HG03039 (cell line): Measurements from ENCODE around the gene PAPLN.

Experiments
- ATAC-seq: cut with Tn5 transposase; IDR thresholded peaks from one replicate; pipeline ENCODE4 v1.9.1; 2021; ENCODE audit warnings: mild to moderate bottlenecking, moderate library complexity; ENCODE audit not compliant: unreplicated experiment

Gene PAPLN

DNA sequence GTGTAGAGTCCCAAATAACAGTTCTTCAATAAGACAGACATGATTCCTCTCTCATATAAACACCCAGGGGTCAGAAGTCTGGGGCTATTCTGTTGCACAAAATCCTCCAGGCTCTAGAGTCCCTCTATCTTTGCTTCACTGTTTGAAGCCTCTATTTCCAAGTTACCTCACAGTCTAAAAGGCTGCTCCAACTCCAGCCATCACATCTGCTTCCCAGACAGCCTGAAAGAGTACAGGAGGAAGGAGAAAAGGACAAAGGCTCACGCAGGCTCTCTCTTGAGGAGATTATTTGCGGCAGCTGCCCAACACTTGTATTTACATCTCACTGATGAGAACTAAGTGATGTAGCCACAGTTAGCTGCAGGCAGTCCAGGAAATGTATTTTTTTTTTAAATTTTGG lies 6.4 kb downstream of the PAPLN start:
- ATAC-seq, result no peak

DNA sequence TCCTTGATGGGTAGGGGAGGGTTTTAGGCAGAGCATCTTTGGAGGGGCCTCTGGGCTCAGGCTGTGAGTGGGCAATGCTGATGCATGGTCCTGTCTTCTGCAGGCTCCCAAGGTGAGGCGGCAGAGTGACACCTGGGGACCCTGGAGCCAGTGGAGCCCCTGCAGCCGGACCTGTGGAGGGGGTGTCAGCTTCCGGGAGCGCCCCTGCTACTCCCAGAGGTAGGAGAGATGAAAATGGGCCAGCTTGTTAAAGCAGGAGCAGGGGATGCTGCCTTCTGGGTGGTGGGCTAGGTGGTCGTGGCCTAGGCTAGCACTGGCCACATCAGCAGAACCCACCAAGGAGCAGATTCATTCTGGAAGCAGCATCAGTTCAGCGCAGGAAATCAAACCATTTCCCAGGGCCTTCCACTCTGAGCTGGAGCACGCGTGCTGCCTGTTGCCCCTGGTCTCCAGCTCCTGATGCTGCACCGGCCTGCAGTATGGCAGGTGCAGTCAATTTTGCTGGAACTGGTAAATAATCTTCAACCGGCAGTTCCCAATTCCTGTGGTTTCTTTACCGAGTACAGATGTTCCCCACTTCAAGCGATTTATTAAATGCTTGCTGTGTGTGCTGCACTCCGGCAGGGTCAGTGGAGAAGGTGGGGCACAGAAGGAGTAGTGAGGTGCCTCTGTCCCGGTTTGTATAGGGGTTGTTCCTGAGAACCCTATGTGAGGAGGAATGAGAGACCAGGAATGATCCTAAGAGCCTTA lies 7.4 kb downstream of the PAPLN start:
- ATAC-seq, result no peak

DNA sequence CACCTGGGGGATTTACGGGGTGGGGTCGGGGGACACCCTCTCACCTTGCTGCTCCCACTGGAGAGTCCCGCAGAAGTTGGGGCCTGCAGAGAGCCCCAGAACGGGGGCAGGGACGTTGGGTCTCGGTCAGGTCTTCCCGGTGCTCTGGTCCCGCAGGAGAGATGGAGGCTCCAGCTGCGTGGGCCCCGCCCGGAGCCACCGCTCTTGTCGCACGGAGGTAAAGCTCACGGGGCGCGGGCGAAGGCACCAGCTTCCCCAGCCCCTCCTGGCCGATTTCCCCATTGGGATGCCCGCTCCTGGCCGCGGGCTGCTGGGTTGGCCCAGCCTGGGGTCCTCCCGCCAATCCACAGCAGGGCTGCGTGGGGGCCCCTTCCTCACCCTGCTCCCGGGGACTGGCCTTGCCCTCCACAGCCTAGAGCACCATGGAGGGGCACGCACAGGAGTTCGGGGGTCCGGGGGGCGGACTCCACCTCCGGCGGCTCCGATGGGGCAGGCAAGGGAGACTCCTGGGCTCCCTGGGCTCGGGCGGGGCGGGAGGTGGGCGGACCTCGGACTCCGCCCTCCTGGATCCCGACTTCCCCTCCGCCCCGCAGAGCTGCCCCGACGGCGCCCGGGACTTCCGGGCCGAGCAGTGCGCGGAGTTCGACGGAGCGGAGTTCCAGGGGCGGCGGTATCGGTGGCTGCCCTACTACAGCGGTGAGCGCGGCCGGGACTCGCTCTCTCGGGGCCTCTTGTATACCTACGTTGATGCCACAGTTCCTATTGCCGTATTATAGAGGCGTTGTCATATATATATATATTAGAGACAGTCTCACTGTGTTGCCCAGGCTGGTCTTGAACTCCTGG lies 8.4 kb downstream of the PAPLN start:
- ATAC-seq, result no peak

DNA sequence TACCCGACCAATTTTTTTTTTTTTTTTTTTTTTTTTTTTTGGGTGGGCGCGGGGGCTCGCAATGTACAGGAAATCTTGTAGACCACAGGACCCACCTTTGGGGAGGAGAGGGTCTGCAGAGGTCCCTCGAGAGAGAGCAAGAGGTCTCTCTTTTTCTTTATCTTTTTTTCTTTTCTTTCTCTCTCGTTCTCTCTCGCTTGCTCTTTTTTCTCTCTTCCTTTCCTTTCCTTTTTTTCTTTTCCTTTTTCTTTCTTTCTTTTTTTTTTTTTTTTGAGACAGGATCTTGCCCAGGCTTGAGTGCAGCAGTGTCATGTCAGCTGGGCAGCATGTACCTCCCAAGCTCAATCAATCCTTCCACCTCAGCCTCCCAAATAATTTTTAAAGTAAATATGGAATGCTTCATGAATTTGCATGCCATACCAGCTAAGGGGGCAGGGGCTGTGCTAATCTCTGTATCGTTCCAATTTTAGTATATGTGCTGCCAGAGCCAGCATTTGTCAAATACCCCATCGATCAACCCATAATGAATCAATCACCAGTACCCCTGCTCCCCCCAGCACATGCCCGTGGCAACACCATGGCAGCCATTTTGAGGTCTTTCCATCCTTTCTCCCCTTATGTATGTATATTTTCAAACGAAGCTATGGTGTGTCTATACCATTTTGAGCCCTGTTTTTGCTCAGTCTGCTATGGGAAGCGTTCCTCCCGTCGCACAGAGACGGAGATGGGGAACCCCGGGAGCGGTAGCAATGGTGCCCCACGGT lies 9.3 kb downstream of the PAPLN start:
- no peak for ATAC-seq

DNA sequence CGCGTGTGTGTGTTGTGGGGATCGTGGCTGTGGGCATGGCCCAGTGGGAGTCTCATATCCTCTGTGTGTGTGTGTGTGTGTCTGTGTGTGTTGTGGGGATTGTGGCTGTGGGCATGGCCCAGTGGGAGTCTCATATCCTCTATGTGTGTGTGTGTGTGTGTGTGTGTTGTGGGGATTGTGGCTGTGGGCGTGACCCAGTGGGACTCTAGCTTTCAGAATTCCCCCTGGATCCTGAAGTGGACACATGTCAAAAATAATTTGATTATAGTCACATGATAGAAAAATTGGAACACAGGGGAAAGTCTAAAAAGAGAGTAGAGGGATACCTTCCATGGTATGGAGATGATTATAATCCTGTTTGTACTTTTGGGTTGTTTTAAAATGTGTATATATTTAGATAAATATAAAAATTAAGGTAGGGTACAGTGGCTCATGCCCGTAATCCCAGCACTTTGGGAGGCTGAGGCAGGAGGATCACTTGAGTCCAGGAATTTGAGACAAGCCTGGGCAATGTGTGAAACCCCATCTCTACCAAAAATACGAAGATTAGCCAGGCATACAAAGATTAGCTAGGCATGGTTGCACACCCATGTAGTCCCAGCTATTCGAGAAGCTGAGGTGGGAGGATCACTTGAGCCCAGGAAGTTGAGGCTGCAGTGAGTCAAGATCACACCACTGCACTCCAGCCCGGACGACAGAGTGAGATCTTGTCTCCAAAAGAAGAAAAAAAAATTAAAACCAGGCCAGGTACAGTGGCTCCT lies 11.0 kb downstream of the PAPLN start:
- ATAC-seq, result no peak

DNA sequence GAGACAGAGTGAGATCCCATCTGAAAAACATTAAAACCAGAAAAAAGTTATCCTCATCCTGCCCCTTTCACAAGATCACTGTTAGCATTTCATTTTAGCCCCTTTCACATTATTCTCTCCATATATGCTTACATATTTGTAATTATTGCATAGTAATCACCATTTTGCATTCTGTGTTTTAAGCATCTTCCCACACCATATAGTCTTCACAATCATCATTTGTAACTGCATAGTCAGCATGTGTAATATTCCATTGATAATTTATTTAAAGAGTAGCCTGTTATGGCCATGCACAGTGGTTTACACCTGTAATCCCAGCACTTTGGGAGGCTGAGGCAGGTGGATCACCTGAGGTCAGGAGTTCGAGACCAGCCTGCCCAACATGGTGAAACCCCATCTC lies 11.8 kb downstream of the PAPLN start:
- no peak for ATAC-seq

DNA sequence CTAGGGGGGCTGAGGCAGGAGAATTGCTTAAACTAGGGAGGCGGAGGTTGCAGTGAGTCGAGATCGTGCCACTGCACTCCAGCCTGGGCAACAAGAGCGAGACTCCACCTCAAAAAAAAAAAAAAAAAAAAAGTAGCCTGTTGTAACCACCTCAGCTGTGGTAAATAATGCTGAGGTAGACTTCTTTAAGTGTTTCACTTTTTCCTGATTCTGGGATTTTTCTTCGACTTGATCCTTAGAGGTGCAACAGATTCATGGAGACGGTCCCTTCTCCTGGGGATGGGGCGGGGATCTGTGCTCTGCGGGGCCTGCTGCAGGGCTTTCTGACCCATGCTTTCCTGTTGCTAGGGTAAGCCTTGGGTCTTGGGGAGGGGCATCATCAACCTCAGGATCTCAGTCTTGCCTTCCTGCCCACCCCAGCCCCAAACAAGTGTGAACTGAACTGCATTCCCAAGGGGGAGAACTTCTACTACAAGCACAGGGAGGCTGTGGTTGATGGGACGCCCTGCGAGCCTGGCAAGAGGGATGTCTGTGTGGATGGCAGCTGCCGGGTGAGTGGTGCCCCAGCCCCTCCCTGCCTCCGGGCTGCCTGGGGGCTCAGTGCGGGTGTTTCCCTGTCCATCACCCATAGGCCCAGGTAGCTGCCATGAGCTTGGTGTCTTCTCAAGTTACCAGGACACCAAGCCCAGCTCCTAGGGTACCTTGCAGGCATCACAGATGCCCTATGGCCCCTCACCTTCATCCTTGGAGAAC lies 12.4 kb downstream of the PAPLN start:
- ATAC-seq, result no peak

DNA sequence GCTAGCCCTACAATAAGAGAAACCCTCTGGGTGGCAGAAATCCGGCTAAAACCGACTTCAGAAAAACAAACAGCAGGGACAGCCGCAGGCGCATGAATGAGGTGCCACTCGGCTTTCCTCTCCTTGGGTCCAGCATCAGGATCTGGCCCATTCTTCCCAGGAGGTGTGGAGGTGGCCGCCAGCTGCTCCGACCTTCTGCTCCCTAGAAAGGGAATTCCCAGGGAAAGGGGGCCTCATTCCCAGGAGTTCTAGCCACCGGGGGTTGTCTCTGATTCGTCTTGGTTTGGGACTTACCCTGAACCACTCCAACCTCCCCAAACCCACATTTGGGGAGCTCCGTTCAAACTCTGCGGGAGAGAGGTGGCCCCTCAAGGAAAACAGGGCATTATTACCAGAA lies 13.0 kb downstream of the PAPLN start:
- ATAC-seq, result no peak

DNA sequence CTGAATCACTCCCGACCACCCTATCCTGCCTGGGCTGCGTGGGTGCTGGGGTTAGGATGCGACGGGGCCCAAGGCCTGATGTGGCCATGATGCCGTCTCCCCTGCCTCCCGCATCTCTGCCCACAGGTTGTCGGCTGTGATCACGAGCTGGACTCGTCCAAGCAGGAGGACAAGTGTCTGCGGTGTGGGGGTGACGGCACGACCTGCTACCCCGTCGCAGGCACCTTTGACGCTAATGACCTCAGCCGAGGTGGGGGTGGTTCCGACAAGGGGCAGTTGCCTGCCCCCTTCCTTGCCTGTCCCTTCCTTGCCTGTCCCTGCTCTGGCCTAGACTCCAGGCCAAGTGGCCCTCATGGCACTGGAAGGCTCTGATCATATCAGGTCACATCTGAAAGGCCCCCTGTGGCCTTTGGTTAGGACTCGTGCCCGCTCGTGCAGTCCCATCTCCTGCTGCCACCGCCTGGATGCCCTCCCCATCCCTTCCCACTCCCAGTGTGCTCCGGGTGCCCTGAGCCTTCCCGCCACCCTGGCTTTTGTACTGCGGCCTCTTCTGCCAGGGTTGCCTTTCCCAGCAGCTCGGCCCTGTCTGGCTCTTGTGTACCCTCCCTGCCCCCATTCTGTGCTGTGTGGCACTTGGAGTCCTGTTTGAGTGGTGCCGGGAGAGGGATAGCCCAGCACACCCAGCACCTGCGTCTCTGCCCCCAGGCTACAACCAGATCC lies 13.6 kb downstream of the PAPLN start:
- ATAC-seq, result no peak

DNA sequence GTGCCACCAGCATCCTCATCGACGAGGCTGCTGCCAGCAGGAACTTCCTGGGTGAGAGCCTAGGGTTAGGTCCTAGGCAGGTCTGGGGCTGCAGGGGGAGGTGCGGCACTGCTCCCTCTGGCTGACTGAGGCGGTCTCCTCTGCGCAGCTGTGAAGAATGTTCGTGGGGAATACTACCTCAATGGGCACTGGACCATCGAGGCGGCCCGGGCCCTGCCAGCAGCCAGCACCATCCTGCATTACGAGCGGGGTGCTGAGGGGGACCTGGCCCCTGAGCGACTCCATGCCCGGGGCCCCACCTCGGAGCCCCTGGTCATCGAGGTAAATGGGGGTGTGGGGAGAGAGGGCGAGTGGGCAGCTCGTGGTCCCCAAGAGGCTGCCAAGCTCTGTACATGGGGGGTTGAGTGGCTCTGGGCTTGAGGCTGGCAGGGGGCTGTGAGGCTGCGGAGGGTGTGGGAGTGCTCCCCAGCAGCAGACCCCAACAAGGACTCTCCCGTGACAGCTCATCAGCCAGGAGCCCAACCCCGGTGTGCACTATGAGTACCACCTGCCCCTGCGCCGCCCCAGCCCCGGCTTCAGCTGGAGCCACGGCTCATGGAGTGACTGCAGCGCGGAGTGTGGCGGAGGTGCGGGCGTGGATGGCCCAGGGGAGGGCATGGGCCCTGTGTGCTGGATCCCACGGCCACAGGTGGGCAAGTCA lies 14.4 kb downstream of the PAPLN start:
- no peak for ATAC-seq

DNA sequence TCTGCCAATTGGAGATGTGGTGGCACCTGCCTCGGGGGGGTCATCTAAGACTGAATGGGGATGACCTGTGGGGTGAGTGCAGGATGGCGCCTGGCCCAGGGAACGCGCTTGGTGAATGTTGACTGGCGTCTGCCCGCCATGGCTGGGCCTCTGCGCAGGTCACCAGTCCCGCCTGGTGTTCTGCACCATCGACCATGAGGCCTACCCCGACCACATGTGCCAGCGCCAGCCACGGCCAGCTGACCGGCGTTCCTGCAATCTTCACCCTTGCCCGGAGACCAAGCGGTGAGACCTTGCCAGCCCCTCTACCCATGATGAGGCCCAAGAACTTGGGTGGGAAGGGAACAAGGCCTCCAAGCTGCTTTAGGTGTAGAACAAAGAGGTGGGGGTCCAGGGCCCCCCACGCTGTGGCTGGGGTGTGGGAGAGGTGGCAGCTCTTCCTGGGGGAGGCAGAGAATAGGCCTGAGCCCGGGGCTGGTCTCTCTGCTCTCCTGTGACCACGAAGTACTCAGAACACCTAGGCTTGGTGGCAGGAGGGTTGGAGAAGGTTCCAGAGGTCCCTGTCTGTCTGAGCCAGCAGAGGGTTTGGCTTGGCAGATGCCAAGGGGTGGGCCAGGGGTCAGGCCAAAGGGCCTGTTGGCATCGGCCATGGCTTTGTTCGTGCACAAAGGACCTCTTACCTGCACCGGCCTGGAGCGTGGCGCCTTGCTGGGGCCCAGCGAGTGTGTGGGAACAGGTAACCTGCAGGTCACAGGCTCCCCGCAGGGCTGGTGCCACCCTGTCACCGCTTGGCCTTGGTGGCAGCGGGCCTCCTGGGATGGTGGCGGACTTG lies 15.4 kb downstream of the PAPLN start:
- ATAC-seq, result no peak

DNA sequence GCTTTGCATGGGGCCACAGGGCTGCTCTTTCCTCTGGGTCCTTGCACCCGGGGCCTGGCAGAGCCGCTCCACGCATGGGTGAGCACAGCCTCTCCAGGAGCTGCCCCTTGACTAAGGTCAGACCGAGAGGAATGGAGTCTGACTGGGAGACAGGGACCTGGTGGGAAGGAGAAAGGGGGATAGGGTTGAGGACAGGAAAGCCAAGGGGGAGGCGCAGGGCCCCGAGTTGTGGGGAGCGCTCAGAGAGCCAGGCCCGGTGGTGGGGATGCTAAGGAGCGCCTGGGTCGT lies 16.0 kb downstream of the PAPLN start:
- no peak for ATAC-seq

DNA sequence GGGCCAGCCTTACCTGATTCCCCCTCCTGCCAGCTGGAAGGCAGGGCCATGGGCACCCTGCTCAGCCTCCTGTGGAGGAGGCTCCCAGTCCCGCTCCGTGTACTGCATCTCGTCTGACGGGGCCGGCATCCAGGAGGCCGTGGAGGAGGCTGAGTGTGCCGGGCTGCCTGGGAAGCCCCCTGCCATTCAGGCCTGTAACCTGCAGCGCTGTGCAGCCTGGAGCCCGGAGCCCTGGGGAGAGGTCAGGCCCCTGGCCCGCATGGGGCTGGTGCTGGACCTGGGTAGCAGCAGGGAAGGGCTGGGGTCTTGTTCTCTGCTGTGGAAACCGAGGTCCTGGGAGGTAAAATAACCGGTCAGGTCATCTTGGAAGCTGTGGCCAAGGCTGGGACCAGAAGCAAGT lies 16.4 kb downstream of the PAPLN start:
- no peak for ATAC-seq

DNA sequence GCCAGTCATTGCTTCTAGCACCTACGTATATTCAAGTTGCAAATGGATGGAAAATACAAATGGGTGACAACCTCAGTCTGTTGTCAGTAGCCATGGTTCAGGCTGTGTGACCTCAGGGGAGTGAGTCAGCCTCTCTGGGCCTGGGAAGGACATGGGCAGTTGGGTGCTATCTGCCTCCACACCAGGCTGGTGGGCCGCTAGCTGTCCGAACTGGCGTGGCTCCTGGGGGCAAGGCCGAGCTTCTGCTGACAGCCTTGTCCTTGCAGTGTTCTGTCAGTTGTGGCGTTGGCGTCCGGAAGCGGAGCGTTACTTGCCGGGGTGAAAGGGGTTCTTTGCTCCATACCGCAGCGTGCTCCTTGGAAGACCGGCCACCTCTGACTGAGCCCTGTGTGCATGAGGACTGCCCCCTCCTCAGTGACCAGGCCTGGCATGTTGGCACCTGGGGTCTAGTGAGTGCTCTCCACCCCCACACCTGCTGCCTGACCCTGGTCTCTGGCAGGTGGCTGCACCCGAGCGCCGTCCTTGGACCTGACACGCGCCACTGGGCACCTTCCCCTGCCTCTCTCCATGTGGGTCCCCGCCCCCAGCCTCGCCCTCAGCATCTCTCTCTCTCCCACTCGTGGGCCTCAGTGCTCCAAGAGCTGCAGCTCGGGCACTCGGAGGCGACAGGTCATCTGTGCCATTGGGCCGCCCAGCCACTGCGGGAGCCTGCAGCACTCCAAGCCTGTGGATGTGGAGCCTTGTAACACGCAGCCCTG lies 17.1 kb downstream of the PAPLN start:
- ATAC-seq, result no peak

DNA sequence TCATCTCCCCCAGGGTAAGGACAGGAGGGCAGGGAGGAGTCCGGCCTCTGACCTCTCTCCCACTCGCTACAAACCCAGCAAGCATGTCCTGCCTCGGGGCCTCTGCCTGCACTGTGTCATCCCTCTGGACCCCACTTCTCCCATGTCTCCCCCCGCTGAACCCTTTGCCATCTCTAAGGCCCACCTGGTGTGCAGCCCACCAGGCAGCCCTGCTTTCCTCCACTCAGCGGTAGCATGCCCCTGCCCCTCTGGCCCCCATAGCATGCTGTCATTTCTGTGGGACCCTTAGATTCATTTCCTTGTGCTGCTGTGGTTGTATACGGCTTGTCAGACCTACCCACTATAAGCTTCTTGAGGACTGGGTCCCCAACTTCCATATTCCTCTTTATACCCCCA lies 17.7 kb downstream of the PAPLN start:
- ATAC-seq, result no peak

DNA sequence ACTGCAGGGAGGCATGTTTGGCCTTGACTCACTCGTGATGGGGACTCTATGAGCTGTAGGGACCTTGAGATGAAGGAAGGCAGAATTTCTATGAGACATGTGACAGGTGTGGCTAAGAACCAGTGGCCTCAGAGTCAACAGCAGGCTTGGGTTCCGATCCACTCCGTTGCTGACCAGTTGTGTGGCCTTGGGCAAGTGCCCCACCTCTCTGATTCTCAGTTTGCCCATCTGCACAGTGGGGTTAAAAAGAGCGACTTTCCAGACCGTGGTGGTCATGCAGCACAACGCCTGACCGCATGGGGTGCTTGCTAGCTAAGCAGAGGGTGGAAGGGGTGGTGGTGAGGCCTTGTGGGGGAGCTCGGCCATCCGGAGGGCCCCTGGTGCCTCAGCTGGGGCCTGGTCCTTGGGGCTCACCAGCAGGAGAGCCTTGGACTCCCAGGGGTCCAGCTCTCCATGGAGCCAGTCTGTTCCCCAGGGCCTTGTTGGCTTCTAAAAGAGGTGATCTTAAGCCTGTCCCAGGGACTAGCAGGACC lies 18.5 kb downstream of the PAPLN start:
- ATAC-seq, result no peak

DNA sequence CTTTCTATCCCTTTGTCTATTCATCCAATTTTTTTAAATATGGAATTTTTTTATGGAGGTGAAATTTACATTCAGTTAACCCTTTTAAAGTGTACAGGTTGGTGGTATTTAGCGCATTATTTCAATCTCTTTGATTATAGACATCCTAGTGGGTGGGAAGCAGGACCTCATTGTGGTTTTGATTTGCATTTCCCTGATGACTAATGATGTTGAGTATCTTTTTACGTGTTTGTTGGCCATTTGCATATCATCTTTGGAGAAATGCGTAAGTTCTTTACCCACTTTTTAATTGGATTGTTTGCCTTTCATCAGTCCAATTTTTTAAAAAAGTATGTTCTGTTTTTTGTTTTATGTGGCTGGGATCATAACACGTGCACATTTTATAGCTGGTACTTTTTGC lies 20.8 kb downstream of the PAPLN start:
- no peak for ATAC-seq
